A375 (cell line): ENCODE data around the gene TNS4. TPM values are rescaled to one million over a fixed set of nuclear protein-coding genes. Genes with fewer than 3 reads are reported as not detected.

ENCODE experiments used
- total RNA-seq: library from RNA; depleted of rRNA; stranded (reverse); fragments of >200 nt; shearing (Covaris generic); gene quantifications from 2 replicates; pipeline ENCODE4 v1.2.3, GENCODE V29; 2014; rRNA removed

The TNS4 gene, protein sequence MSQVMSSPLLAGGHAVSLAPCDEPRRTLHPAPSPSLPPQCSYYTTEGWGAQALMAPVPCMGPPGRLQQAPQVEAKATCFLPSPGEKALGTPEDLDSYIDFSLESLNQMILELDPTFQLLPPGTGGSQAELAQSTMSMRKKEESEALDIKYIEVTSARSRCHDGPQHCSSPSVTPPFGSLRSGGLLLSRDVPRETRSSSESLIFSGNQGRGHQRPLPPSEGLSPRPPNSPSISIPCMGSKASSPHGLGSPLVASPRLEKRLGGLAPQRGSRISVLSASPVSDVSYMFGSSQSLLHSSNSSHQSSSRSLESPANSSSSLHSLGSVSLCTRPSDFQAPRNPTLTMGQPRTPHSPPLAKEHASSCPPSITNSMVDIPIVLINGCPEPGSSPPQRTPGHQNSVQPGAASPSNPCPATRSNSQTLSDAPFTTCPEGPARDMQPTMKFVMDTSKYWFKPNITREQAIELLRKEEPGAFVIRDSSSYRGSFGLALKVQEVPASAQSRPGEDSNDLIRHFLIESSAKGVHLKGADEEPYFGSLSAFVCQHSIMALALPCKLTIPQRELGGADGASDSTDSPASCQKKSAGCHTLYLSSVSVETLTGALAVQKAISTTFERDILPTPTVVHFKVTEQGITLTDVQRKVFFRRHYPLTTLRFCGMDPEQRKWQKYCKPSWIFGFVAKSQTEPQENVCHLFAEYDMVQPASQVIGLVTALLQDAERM
- total RNA-seq: 0.08 and 0.27 TPM in 2 replicates

DNA sequence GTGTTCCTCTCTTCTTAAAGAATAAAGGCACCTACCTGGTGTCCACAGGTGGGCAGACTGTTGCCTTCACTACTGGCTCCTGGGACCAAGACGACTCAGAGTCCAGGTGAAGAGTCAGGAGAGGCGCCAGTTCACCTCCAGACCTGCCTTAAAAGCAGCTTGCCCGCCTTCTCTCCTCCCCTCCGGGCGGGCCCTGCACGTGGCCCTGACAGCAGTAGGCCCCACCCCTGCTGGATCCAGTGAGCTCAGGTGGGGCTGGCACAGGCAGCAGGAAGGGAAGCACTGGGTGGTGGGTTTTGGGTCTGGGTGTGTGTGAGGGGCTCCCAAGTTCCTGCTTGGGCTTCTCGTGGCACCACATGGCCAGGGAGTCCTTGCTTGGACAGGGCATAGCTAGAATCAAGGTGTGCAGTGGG, at the start of gene TNS4:
TNS4 (minus strand) TSS at position 125 of the 413 bp plus-strand sequence. CDS start 5,198 bp downstream, outside the sequence.

DNA sequence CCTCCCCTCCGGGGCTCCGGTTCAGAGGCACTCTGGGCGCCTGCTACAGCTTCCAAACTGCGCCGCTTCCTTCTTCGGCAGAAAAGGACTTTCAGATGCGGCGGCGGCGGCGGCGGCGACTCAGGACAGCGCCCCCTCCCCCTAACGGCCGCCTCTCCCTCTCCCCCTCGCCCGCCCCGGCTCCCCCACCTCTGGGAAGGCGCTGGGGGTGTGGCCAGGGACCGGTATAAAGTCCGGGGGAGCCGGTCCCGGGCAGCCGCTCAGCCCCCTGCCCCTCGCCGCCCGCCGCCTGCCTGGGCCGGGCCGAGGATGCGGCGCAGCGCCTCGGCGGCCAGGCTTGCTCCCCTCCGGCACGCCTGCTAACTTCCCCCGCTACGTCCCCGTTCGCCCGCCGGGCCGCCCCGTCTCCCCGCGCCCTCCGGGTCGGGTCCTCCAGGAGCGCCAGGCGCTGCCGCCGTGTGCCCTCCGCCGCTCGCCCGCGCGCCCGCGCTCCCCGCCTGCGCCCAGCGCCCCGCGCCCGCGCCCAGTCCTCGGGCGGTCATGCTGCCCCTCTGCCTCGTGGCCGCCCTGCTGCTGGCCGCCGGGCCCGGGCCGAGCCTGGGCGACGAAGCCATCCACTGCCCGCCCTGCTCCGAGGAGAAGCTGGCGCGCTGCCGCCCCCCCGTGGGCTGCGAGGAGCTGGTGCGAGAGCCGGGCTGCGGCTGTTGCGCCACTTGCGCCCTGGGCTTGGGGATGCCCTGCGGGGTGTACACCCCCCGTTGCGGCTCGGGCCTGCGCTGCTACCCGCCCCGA, 58.0 kb downstream of the TNS4 start, which contains the start of gene IGFBP4:
IGFBP4 (plus strand) TSS at position 255 of the 792 bp plus-strand sequence; CDS start at position 541, 286 bp downstream.

Other genes starting within 250 kb of the TNS4 start
- gene CDC6, start 213.7 kb downstream of the TNS4 start, total RNA-seq: 57.0 and 70.6 TPM in 2 replicates
- 32.1 and 32.5 TPM in 2 replicates for gene RARA, start 192.4 kb downstream of the TNS4 start, total RNA-seq
- not detected in 2 replicates for gene GJD3, start 136.9 kb downstream of the TNS4 start, total RNA-seq
- gene TOP2A, start 83.7 kb downstream of the TNS4 start, total RNA-seq: 127 and 132 TPM in 2 replicates
- gene IGFBP4, start 58.2 kb downstream of the TNS4 start, total RNA-seq: 40.4 and 43.1 TPM in 2 replicates
- gene CCR7, start 63.8 kb upstream of the TNS4 start, total RNA-seq: not detected in 2 replicates
- 90.3 and 93.7 TPM in 2 replicates for gene SMARCE1, start 146.2 kb upstream of the TNS4 start, total RNA-seq
- not detected in 2 replicates for gene KRT222, start 163.6 kb upstream of the TNS4 start, total RNA-seq
- gene KRT24, start 202.1 kb upstream of the TNS4 start, total RNA-seq: not detected in 2 replicates